GM12801 (cell line): ENCODE results near the gene DUS1L.

ENCODE experiments used
- TF ChIP-seq, protein P1 (sequence below): IDR thresholded peaks from one replicate; pipeline ENCODE4 v1.5.1; 2011; ENCODE audit warnings: control low read depth; ENCODE audit not compliant: insufficient read length; ENCODE audit errors: extremely low read depth

The DUS1L gene

DNA sequence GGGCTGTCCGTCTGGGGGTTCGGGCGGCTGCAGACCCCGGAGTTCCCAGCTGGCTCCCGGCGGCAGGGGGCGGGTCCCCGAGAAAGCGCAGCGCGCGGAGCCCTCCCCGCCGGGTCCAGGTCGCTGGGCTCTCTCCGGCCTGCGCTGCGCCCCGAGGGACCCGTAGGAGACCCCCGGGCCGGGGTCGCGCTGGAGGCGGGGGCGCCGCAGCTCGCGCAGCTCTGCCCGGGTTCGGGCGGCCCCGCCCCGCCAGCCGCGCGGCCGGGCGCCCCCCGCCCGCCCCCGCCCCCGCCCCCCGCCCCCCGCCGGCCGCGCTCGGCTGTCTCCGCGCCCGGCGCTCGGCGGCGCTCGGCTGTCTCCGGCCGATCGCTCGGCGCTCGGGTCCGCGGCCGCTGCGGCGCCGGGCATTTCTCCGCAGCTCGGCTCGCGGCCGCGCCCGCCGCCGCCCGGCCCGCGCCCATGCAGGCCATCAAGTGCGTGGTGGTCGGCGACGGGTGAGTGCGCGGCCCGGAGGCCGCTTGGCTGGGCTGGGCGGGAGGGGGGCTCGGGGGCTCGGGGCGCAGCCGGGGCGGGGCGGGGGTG is 34.2 kb downstream of the DUS1L start, which contains the start of gene RAC3:
Gene RAC3 (plus strand): TSS at position 376 of the 582 bp plus-strand sequence. CDS start 84 bp downstream, at position 460.
- TF ChIP-seq, protein P1, sequence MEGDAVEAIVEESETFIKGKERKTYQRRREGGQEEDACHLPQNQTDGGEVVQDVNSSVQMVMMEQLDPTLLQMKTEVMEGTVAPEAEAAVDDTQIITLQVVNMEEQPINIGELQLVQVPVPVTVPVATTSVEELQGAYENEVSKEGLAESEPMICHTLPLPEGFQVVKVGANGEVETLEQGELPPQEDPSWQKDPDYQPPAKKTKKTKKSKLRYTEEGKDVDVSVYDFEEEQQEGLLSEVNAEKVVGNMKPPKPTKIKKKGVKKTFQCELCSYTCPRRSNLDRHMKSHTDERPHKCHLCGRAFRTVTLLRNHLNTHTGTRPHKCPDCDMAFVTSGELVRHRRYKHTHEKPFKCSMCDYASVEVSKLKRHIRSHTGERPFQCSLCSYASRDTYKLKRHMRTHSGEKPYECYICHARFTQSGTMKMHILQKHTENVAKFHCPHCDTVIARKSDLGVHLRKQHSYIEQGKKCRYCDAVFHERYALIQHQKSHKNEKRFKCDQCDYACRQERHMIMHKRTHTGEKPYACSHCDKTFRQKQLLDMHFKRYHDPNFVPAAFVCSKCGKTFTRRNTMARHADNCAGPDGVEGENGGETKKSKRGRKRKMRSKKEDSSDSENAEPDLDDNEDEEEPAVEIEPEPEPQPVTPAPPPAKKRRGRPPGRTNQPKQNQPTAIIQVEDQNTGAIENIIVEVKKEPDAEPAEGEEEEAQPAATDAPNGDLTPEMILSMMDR, result no peak

DNA sequence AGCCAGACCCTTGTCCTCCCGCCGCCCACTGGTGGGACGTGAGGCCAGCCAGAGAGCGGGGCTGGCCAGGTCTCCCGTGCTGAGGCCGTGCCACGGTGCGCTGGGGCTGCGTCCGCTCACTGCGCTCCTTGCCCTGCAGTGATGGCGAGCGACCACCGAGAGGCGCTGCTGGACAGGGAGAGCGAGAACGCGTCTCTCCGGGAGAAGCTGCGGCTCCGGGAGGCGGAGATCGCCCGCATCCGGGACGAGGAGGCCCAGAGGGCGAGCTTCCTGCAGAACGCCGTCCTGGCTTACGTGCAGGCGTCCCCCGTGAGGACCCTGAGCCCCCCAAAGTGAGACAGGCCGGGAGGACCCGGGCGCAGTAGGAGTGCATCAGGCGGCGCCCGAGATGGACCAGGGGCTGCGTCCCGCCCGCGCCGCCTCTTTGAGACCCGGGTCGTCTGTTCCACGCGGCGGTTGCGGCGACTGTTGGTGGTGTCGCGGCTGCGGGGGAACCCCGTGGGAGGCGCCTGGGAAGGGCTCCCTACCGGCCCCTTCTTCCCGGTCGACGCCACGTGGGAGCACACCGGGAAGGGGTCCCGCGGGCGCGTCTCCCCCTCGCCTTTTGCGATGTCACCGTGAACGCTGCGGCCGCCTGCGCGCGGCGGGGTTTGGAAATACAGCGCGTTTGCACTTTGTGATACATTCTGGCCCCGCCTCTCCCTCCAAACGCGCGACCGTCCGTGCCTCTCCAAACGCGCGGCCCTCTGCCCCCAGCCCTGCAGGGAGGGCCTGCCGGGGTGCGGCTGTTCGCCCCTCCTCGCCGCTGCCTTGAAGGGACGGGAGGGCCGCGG is 34.9 kb downstream of the DUS1L start:
- TF ChIP-seq, protein P1, result no peak

DNA sequence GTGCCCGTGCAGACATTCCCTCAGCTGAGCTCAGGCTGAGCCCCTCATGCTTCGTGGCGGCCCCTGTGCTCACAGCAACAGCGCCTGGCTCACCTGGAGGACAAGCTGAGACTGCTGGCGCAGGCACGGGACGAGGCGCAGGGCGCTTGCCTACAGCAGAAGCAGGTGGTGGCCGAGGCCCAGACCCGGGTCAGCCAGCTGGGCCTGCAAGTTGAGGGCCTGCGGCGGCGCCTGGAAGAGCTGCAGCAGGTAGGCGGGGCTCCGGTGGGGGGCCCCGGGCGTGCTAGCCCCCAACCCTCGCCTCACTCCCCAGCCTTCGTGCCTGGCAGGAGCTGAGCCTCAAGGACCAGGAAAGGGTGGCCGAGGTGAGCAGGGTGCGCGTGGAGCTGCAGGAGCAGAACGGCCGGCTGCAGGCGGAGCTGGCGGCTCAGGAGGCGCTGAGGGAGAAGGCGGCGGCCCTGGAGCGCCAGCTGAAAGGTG is 35.6 kb downstream of the DUS1L start:
- TF ChIP-seq, protein P1, result no peak

DNA sequence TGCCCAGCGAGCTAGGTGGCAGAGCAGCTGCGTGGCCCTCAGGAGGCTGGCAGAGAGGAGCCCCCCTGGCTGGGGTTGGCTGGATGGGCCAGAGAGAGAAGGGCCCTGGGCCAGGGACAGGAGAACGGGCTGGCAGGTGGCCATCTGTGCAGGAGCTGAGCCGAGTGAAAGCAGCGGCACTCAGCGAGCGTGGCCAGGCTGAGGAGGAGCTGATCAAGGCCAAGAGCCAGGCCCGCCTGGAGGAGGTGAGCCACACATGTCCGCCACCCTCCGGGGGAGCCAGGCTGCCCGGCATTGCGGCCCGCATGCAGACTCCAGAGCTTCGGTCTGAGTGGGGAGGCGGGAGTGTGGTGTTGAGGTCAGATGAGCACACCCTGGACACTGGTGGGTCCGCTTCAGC is 36.2 kb downstream of the DUS1L start:
- TF ChIP-seq, protein P1, result no peak

DNA sequence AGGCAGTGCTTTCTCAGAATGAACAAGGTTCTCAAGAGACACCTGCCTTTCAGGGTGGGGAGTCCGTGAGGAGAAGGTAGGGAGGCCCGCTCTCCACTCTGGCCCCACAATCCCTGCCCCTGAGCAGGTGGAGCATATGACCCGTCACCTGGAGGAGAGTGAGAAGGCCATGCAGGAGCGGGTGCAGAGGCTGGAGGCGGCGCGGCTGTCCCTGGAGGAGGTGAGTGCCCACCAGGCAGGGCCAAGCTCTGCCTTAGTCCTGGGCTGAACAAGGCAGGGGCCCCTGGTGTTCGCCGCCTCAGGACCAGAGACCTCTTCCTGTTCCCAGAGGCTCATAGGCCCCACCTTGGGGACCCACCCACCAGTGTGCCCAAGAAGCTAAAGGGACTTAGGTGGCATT is 36.6 kb downstream of the DUS1L start:
- TF ChIP-seq, protein P1, result no peak

DNA sequence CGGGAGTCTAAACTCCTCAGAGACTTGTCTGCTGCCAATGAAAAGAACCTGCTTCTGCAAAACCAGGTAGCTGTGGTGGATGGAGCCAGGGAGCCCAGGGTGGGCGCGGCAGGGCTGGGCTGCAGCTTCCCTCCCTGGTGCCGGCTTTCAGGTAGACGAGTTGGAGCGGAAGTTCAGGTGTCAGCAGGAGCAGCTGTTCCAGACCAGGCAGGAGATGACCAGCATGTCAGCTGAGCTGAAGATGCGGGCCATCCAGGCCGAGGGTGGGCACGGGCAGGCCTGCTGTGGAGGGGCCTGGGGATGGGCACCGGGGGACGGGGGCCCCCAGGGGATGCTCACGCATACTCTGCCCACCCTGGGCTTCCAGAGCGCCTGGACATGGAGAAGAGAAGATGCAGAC is 37.4 kb downstream of the DUS1L start:
- TF ChIP-seq, protein P1, result no peak

DNA sequence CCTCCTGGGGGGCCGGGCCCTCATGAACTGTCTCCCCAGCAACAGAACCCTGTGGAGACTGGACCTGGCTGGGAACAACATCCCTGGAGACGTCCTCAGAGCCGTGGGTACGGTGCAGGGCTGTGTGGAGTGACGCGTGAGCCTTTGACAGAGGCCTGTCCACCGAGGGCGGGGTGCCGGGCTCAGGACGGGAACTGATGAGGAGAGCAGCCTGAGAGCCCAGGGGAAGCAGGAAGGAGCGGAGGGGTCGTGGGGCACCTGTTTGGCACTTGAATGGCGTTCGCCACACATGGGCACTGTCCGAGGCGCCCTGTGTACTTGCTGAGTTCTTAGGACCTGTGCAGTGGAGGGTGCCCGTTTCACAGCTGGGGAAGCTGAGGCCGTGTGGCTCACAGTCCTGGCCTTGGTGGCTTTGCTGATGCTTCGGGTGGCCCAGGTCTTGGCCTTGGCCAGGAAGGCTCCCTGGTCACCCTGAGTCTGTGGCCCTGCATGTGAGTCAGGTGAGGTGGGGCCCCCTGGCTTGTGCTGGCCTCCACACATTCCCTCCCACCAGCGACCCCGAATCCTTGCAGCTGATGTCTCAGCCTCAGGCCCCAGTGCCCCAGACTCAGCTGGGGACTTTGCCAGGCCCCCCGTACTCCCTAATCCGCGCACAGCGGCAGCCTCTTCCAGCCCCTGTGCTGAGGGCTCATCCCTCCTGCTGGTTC is 40.0 kb downstream of the DUS1L start:
- TF ChIP-seq, protein P1, result no peak
